H1 (cell line): ENCODE measurements around the gene MAGI2. TPM values are rescaled to one million over a fixed set of nuclear protein-coding genes. Genes with fewer than 3 reads are reported as not detected.

Source experiments
- HDAC2 ChIP-seq, 2 experiments: fragments of 300-600 bp in 1 of 2; sonication (generic) in 1 of 2; IDR thresholded peaks; 2 replicates each; pipeline ENCODE4 v1.6.1; 2011 to 2012; ENCODE audit warnings: low read depth in 2 of 2, low read length in 2 of 2, mild to moderate bottlenecking in 2 of 2, moderate library complexity in 2 of 2, borderline replicate concordance in 1 of 2, inconsistent platforms in 1 of 2
- KDM1A ChIP-seq: fragments of 200-600, 300-600 bp; sonication (generic); IDR thresholded peaks from 2 replicates; pipeline ENCODE4 v1.7.1; 2016; ENCODE audit warnings: mild to moderate bottlenecking, low read length, borderline replicate concordance
- RNF2 ChIP-seq: fragments of 200-900, 300-1000 bp; sonication (generic); IDR thresholded peaks from 2 replicates; pipeline ENCODE4 v1.7.1; 2016; ENCODE audit warnings: borderline replicate concordance, low read depth, mild to moderate bottlenecking, antibody characterized with exemption, low read length; ENCODE audit not compliant: poor library complexity, severe bottlenecking; ENCODE audit errors: missing control alignments
- polyA plus RNA-seq, 7 experiments: library from polyadenylated mRNA; depleted of rRNA in 3 of 7; stranded (reverse) in 5 of 7; unstranded in 2 of 7; fragments of >200 nt in 5 of 7; fragments of 200-250 nt in 2 of 7; gene quantifications; 1 replicate in 5 of 7; 2 replicates in 1 of 7; 4 replicates in 1 of 7; pipeline versions ENCODE4 v1.2.1 to v1.2.3, GENCODE V29; 2011 to 2013; ENCODE audit warnings: missing spikeins in 2 of 7, mixed read lengths in 2 of 7
- total RNA-seq: library from RNA; stranded (reverse); fragmentation: NEBNext Ultra II Directional; extraction: Animal tissue kit (Norgen Biotek cat#: 25700); gene quantifications from 2 replicates; pipeline ENCODE4 v1.2.1, GENCODE V29; 2021
- TF ChIP-seq, protein P1 (sequence below): fragments of 300-600 bp; sonication (generic); IDR thresholded peaks from 2 replicates; pipeline ENCODE4 v1.7.1; 2012; ENCODE audit warnings: low read length, moderate library complexity, mild to moderate bottlenecking, inconsistent platforms; ENCODE audit not compliant: insufficient replicate concordance

The MAGI2 gene
- total and polyA plus RNA-seq, 2 of the 8 experiments (the other 6 are each of a cell fraction or from before 2014, with no cell fraction given), result 6.0 to 27.3 TPM

GRCh38 chr7:79339208-79339925, 114.1 kb downstream of the MAGI2 start (continued):
- TF ChIP-seq, protein P1, sequence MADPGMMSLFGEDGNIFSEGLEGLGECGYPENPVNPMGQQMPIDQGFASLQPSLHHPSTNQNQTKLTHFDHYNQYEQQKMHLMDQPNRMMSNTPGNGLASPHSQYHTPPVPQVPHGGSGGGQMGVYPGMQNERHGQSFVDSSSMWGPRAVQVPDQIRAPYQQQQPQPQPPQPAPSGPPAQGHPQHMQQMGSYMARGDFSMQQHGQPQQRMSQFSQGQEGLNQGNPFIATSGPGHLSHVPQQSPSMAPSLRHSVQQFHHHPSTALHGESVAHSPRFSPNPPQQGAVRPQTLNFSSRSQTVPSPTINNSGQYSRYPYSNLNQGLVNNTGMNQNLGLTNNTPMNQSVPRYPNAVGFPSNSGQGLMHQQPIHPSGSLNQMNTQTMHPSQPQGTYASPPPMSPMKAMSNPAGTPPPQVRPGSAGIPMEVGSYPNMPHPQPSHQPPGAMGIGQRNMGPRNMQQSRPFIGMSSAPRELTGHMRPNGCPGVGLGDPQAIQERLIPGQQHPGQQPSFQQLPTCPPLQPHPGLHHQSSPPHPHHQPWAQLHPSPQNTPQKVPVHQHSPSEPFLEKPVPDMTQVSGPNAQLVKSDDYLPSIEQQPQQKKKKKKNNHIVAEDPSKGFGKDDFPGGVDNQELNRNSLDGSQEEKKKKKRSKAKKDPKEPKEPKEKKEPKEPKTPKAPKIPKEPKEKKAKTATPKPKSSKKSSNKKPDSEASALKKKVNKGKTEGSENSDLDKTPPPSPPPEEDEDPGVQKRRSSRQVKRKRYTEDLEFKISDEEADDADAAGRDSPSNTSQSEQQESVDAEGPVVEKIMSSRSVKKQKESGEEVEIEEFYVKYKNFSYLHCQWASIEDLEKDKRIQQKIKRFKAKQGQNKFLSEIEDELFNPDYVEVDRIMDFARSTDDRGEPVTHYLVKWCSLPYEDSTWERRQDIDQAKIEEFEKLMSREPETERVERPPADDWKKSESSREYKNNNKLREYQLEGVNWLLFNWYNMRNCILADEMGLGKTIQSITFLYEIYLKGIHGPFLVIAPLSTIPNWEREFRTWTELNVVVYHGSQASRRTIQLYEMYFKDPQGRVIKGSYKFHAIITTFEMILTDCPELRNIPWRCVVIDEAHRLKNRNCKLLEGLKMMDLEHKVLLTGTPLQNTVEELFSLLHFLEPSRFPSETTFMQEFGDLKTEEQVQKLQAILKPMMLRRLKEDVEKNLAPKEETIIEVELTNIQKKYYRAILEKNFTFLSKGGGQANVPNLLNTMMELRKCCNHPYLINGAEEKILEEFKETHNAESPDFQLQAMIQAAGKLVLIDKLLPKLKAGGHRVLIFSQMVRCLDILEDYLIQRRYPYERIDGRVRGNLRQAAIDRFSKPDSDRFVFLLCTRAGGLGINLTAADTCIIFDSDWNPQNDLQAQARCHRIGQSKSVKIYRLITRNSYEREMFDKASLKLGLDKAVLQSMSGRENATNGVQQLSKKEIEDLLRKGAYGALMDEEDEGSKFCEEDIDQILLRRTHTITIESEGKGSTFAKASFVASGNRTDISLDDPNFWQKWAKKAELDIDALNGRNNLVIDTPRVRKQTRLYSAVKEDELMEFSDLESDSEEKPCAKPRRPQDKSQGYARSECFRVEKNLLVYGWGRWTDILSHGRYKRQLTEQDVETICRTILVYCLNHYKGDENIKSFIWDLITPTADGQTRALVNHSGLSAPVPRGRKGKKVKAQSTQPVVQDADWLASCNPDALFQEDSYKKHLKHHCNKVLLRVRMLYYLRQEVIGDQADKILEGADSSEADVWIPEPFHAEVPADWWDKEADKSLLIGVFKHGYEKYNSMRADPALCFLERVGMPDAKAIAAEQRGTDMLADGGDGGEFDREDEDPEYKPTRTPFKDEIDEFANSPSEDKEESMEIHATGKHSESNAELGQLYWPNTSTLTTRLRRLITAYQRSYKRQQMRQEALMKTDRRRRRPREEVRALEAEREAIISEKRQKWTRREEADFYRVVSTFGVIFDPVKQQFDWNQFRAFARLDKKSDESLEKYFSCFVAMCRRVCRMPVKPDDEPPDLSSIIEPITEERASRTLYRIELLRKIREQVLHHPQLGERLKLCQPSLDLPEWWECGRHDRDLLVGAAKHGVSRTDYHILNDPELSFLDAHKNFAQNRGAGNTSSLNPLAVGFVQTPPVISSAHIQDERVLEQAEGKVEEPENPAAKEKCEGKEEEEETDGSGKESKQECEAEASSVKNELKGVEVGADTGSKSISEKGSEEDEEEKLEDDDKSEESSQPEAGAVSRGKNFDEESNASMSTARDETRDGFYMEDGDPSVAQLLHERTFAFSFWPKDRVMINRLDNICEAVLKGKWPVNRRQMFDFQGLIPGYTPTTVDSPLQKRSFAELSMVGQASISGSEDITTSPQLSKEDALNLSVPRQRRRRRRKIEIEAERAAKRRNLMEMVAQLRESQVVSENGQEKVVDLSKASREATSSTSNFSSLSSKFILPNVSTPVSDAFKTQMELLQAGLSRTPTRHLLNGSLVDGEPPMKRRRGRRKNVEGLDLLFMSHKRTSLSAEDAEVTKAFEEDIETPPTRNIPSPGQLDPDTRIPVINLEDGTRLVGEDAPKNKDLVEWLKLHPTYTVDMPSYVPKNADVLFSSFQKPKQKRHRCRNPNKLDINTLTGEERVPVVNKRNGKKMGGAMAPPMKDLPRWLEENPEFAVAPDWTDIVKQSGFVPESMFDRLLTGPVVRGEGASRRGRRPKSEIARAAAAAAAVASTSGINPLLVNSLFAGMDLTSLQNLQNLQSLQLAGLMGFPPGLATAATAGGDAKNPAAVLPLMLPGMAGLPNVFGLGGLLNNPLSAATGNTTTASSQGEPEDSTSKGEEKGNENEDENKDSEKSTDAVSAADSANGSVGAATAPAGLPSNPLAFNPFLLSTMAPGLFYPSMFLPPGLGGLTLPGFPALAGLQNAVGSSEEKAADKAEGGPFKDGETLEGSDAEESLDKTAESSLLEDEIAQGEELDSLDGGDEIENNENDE, result no peak
- no peak for TF ChIP-seq RNF2
- TF ChIP-seq KDM1A, result no peak
- TF ChIP-seq HDAC2 (IDR thresholded peaks at IDR 0.05; ENCODE audit: borderline replicate concordance in 1 of 2, low read depth in 2 of 2, low read length in 2 of 2), result no peak
